GM12892 (cell line): ENCODE data around the gene HERPUD1.

Experiments used
- POLR2A ChIP-seq: IDR thresholded peaks from 2 replicates; pipeline ENCODE4 v1.6.1; 2011; ENCODE audit warnings: low read depth, low read length, control low read depth
- POLR2AphosphoS5 ChIP-seq: IDR thresholded peaks from 2 replicates; pipeline ENCODE4 v1.6.1; 2011; ENCODE audit warnings: low read depth, low read length, control low read depth
- TAF1 ChIP-seq: IDR thresholded peaks from 2 replicates; pipeline ENCODE4 v1.6.1; 2011; ENCODE audit warnings: low read depth, mild to moderate bottlenecking, control low read depth, low read length, borderline replicate concordance

DNA sequence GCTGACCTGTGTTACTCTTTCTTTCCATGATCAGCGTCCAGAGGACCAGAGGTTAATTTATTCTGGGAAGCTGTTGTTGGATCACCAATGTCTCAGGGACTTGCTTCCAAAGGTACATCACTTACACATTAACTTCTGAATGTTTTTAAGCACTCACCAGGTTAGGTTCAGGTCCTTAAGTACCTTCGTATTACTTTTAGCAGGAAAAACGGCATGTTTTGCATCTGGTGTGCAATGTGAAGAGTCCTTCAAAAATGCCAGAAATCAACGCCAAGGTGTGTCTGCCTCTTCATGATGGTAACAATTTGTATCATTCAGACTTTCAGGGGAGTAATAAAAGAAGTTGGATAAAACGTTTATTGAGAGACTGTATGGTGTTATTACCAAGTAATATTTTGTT, 3.3 kb downstream of the HERPUD1 start:
- TF ChIP-seq POLR2AphosphoS5: no peak
- no peak for TF ChIP-seq TAF1
- TF ChIP-seq POLR2A: no peak
